ENCODE measurements around the gene ECI1. TPM values are rescaled to one million over a fixed set of nuclear protein-coding genes. Genes with fewer than 3 reads are reported as not detected.
A peak's percentile ranks its signal among the peaks of the same experiment; 100 is the strongest.

Gene ECI1
- total RNA-seq, 4 donors from 2014 or later, result 37.1 to 69.9 (median 54.5) TPM

DNA sequence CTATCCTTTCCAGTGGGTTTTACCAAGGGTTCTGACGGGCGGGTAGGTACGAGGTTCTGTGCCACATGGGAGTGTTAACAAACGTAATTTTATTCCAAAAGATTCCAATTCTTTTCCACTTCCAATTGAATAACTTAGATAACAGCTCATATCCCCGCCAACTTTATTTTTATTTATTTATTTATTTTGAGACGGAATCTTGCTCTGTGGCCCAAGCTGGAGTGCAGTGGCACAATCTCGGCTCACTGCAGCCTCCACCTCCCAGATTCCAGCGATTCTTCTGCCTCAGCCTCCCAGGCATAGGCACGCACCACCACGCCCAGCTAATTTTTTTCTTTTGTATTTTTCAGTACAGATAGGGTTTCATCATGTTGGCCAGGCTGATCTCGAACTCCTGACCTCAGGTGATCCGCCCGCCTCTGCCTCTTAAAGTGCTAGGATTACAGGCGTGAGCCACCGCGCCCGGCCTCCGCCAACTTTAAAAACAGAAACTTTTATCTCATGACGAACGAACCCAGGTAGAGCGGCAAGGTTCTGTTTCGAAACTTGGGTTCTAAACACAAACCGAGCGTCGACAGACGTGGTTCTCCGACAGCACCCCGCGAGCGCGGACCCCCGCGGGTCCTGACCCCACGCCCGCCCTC, 613 bp downstream of the ECI1 start:
- no peak for TF ChIP-seq POLR2A (IDR thresholded peaks at IDR 0.05)
- intact Hi-C loops (cut with DNase I; ENCODE audit: low total_unique reads), result no loop called here
- peak overlapping the region; percentile 63 for H3K4me3 ChIP-seq (ENCODE audit: low read depth, poor library complexity, severe bottlenecking)
- WGBS, 2 donors, result 4 to 5% methylated on average over 35 of the region's 35 CpGs
- DNase-seq (ENCODE audit: low spot score in 2 of 2), result no peak

DNA sequence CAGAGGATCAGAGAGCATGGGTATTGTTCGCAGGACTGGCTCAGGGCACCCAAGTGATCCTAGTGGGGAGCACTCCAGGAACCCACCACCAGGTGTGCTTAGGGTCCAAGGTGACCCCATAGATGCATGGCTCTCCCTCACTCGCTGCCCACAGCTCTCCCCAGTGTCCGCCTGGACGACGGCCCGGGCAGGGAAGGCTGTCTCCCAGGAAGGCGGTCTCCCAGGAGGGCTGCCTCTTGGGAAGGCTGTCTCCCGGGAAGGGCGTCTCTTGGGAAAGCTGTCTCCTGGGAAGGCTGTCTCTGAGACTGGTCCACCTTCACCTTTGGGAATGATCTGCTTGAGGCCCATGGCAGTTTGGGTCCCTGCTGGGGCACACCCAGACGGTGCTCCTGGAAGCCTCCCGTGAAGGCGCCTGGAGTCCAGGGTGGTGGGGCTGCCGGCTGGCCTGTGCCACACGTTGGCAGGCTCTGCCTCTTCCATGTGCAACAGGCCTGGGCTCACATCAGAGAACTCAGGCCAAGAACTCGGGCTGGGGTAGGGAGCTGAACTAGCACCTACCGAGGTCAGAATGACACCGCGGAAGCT, 5.0 kb downstream of the ECI1 start:
- intact Hi-C loops (cut with DNase I; ENCODE audit: low total_unique reads), result no loop called here
- 91% methylated on average over 14 to 18 of the region's 18 CpGs for WGBS, 2 donors
- TF ChIP-seq POLR2A (IDR thresholded peaks at IDR 0.05), result no peak
- TF ChIP-seq, protein P1, sequence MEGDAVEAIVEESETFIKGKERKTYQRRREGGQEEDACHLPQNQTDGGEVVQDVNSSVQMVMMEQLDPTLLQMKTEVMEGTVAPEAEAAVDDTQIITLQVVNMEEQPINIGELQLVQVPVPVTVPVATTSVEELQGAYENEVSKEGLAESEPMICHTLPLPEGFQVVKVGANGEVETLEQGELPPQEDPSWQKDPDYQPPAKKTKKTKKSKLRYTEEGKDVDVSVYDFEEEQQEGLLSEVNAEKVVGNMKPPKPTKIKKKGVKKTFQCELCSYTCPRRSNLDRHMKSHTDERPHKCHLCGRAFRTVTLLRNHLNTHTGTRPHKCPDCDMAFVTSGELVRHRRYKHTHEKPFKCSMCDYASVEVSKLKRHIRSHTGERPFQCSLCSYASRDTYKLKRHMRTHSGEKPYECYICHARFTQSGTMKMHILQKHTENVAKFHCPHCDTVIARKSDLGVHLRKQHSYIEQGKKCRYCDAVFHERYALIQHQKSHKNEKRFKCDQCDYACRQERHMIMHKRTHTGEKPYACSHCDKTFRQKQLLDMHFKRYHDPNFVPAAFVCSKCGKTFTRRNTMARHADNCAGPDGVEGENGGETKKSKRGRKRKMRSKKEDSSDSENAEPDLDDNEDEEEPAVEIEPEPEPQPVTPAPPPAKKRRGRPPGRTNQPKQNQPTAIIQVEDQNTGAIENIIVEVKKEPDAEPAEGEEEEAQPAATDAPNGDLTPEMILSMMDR (IDR thresholded peaks at IDR 0.05), result no peak

DNA sequence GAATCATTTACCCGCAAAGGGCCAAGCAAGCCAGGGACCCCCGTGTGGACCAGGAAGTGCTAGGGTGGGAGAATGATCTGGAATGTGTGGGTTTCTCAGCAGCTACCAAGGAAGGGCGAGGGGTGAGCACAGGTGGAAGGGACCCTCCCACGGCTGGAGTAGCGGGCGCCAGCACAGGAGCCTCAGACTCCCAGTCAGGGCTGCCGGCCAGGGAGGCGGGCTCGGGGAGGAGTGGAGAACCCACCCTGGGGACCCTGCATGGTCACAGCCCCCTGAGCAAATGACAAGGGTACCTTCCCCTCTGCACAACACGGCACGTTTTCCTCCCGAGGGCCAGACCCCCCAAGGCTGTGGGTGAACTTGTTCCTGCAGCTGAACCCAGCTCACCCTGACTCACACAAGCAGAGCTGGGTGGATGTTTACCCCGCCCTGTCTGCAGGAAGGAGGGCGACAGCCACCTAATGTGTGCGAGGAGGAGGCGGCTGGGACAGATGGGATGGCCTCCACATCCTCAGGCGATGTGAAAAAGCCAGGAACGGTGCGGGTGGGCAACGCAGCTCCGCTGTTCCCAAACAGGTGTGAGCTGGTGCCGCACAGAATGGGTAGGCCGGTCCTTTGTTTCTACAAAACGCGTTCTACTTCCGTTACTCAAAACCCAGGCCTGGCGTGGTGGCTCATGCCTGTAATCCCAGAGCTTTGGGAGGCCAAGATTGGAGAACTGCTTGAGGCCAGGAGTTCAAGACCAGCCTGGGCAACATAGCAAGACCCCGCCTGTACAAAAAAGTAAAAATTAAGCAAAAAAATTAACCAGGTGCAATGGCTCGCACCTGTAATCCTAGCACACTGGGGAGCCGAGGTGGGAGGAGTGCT, 6.2 kb downstream of the ECI1 start:
- 93 to 95% methylated on average over 27 to 30 of the region's 30 CpGs for WGBS, 2 donors
- H3K4me3 ChIP-seq (ENCODE audit: low read depth, poor library complexity, severe bottlenecking), result no peak overlapping the region
- TF ChIP-seq, protein P1 (IDR thresholded peaks at IDR 0.05), result no peak
- intact Hi-C loops (cut with DNase I; ENCODE audit: low total_unique reads), result no loop called here
- no peak for DNase-seq (ENCODE audit: low spot score in 2 of 2)

More for the DNA sequence above, 5.0 kb downstream of the ECI1 start:
- DNase-seq (ENCODE audit: low spot score in 2 of 2), result no peak
- H3K4me3 ChIP-seq (ENCODE audit: low read depth, poor library complexity, severe bottlenecking), result no peak overlapping the region

DNA sequence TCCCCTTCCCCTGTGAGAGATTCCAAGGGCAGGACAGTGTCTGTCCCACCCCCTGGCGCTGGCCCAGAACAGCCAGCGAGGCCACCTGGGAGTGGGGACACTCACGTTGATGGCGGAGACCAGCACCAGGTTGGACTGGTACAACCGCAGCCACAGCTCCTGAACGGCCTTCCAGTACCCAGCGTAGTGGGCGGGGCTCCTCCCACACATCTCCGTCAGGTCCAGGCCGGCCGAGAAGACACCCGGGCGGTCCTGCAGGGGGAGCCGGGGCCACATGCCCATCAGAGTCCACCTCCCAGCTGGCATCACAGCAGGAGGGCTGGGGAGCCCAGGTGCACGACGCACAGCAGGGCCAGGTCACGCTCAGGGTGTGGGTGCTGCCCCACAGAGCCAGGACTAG, 7.1 kb downstream of the ECI1 start:
- TF ChIP-seq POLR2A (IDR thresholded peaks at IDR 0.05), result no peak
- TF ChIP-seq, protein P1 (IDR thresholded peaks at IDR 0.05), result no peak
- no peak for DNase-seq (ENCODE audit: low spot score in 2 of 2)
- 75 to 100% methylated on average over 4 to 15 of the region's 17 CpGs for WGBS, 2 donors
- no peak overlapping the region for H3K4me3 ChIP-seq (ENCODE audit: low read depth, poor library complexity, severe bottlenecking)
- intact Hi-C loops (cut with DNase I; ENCODE audit: low total_unique reads), result no loop called here

DNA sequence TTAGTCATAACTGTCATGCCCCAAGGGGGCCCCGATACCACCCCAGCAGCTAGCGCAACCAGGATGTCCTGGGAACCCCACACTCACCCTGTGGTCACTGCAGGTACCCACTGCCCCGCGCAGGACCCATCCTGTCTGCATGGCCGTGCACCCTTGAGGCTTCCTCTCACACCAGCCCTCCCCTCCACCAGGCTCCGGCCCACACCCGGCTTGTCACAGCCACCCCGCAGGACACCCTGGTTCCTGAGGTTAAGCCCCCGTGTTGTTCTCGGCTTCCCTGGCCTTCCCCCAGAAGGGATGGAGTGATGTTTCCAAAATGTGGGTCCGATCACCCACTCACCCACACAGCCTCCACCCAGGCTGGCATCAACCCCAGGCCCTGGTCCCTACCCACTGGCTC, 7.6 kb downstream of the ECI1 start:
- 97 to 99% methylated on average over 11 of the region's 11 CpGs for WGBS, 2 donors

More for the DNA sequence above, 7.6 kb downstream of the ECI1 start:
- H3K4me3 ChIP-seq (ENCODE audit: low read depth, poor library complexity, severe bottlenecking), result no peak overlapping the region
- intact Hi-C loops (cut with DNase I; ENCODE audit: low total_unique reads), result no loop called here
- TF ChIP-seq, protein P1 (IDR thresholded peaks at IDR 0.05), result no peak
- TF ChIP-seq POLR2A (IDR thresholded peaks at IDR 0.05), result no peak
- no peak for DNase-seq (ENCODE audit: low spot score in 2 of 2)
